GM19455 (cell line): ENCODE measurements around the gene DAB1.

Experiments used
- ATAC-seq: cut with Tn5 transposase; IDR thresholded peaks from one replicate; pipeline ENCODE4 v1.9.1; 2021; ENCODE audit not compliant: unreplicated experiment

The DAB1 gene

GRCh38 chr1:57277681-57278080 is 146.2 kb downstream of the DAB1 start:
- ATAC-seq, result no peak

- ATAC-seq, result no peak
Observed at GRCh38 chr1:57276918-57277317, 146.9 kb downstream of the DAB1 start.

GRCh38 chr1:57272601-57273000 is 151.3 kb downstream of the DAB1 start:
- ATAC-seq, result no peak

- no peak for ATAC-seq
Observed at GRCh38 chr1:57272150-57272549, 151.7 kb downstream of the DAB1 start.

- no peak for ATAC-seq
Observed at GRCh38 chr1:57270927-57271698, 152.7 kb downstream of the DAB1 start.

- no peak for ATAC-seq
Observed at GRCh38 chr1:57269630-57270225, 154.1 kb downstream of the DAB1 start.

GRCh38 chr1:57265104-57265503 is 158.8 kb downstream of the DAB1 start:
- no peak for ATAC-seq

GRCh38 chr1:57262472-57262871 is 161.4 kb downstream of the DAB1 start:
- no peak for ATAC-seq

GRCh38 chr1:57258557-57259325 is 165.1 kb downstream of the DAB1 start:
- ATAC-seq, result no peak

GRCh38 chr1:57255945-57256344 is 167.9 kb downstream of the DAB1 start:
- ATAC-seq, result no peak

GRCh38 chr1:57254022-57254421 is 169.8 kb downstream of the DAB1 start:
- ATAC-seq, result no peak

- no peak for ATAC-seq
Observed at GRCh38 chr1:57252597-57253294, 171.1 kb downstream of the DAB1 start.

- ATAC-seq, result no peak
Observed at GRCh38 chr1:57250021-57250420, 173.8 kb downstream of the DAB1 start.

GRCh38 chr1:57249511-57249910 is 174.3 kb downstream of the DAB1 start:
- ATAC-seq, result no peak

- no peak for ATAC-seq
Observed at GRCh38 chr1:57248830-57249229, 175.0 kb downstream of the DAB1 start.

- ATAC-seq, result no peak
Observed at GRCh38 chr1:57238233-57238781, 185.6 kb downstream of the DAB1 start.

- ATAC-seq, result no peak
Observed at GRCh38 chr1:57235730-57236510, 187.9 kb downstream of the DAB1 start.

GRCh38 chr1:57234459-57234858 is 189.4 kb downstream of the DAB1 start:
- no peak for ATAC-seq

- no peak for ATAC-seq
Observed at GRCh38 chr1:57232500-57232899, 191.4 kb downstream of the DAB1 start.

GRCh38 chr1:57229998-57230397 is 193.9 kb downstream of the DAB1 start:
- ATAC-seq, result no peak
